Measurements from ENCODE around the gene WNT8A. TPM values are rescaled to one million over a fixed set of nuclear protein-coding genes. Genes with fewer than 3 reads are reported as not detected.

Gene WNT8A
- total and polyA plus RNA-seq, 2 donors (not counting 1 experiment from before 2014, with no cell fraction given), result not detected

GRCh38 chr5:138111181-138111580, 27.3 kb downstream of the WNT8A start:
- Histone ChIP-seq H3K4me2 (replicated peaks; ENCODE audit: low read depth, low read length, poor library complexity, severe bottlenecking) (no peak overlapping the region), H3K9me3 (ENCODE audit: control extremely low read depth in 1 of 3, control insufficient read depth in 2 of 3, insufficient read depth in 1 of 3, low read length in 2 of 3) (no peaks in the 10 kb centered on the region), H3K79me2 (ENCODE audit: control insufficient read depth, insufficient read depth, low read length) (no peaks in the 10 kb centered on the region), H3K9ac (ENCODE audit: low read length) (no peak overlapping the region), H3K27ac (ENCODE audit: low read length in 2 of 2) (no peak overlapping the region), H4K20me1 (ENCODE audit: control insufficient read depth, insufficient read depth, low read length, poor library complexity, severe bottlenecking) (no peaks in the 10 kb centered on the region), H3K36me3 (replicated peaks in 1 of 2; ENCODE audit: control extremely low read depth in 1 of 2, control insufficient read depth in 1 of 2, extremely low read depth in 1 of 2, insufficient read depth in 2 of 2, low read length in 1 of 2) (no peaks in the 10 kb centered on the region), H3K4me3 (ENCODE audit: control extremely low read depth in 1 of 5, extremely low read depth in 1 of 5, insufficient read depth in 1 of 5, low read depth in 2 of 5, low read length in 4 of 5) (no peak overlapping the region), H3K4me1 (ENCODE audit: control insufficient read depth in 2 of 2, insufficient read depth in 2 of 2, low read length in 2 of 2) (no peaks in the 10 kb centered on the region), H3K27me3 (replicated peaks in 1 of 4; ENCODE audit: control extremely low read depth in 1 of 4, control insufficient read depth in 3 of 4, insufficient read depth in 4 of 4, low read length in 3 of 4) (peaks cover 0 to 5% (median 3%) of the 10 kb centered on the region in 4 experiments), H2AFZ (ENCODE audit: insufficient read depth, low read depth, low read length, poor library complexity, severe bottlenecking) (no peak overlapping the region)
- Mint-ChIP-seq H3K9me3 (ENCODE audit: insufficient read depth) (no peaks in the 10 kb centered on the region), H3K4me1 (no peaks in the 10 kb centered on the region), H3K27me3 (peaks cover 19% of the 10 kb centered on the region), H3K27ac (no peak overlapping the region), H3K4me3 (no peak overlapping the region)
- TF ChIP-seq CTCF (IDR thresholded peaks at IDR 0.05) (no peak), EZH2 (IDR thresholded peaks at IDR 0.05; ENCODE audit: borderline replicate concordance, insufficient read depth, low read depth, low read length, poor library complexity, severe bottlenecking) (no peak)
- 94% methylated on average over 2 of the region's 4 CpGs for WGBS (ENCODE audit: insufficient coverage)
- POLR2A ChIA-PET, result no interaction called here
- CTCF ChIA-PET, result interaction anchor here (1.0 kb wide), 1 partner anchor 34 kb away, joined by 4 read pairs; no protein-coding TSS in a partner anchor
- intact Hi-C loops (cut with micrococcal nuclease), result no loop called here
- DNase-seq, result no peak
- no peak for ATAC-seq (ENCODE audit: low read depth)

- peaks cover 20% of the 10 kb centered on the region for H3K27me3 Mint-ChIP-seq
- ChIA-PET POLR2A (no interaction called here), CTCF (interaction anchor here (1.0 kb wide), 1 partner anchor 34 kb away, joined by 4 read pairs; no protein-coding TSS in a partner anchor)
- Histone ChIP-seq H2AFZ (ENCODE audit: insufficient read depth, low read depth, low read length, poor library complexity, severe bottlenecking) (no peak overlapping the region), H3K79me2 (ENCODE audit: control insufficient read depth, insufficient read depth, low read length) (no peaks in the 10 kb centered on the region), H3K4me2 (replicated peaks; ENCODE audit: low read depth, low read length, poor library complexity, severe bottlenecking) (no peak overlapping the region), H3K9ac (ENCODE audit: low read length) (no peak overlapping the region), H3K27ac (ENCODE audit: low read length in 2 of 2) (no peak overlapping the region), H3K36me3 (replicated peaks in 1 of 2; ENCODE audit: control extremely low read depth in 1 of 2, control insufficient read depth in 1 of 2, extremely low read depth in 1 of 2, insufficient read depth in 2 of 2, low read length in 1 of 2) (no peaks in the 10 kb centered on the region), H3K27me3 (replicated peaks in 1 of 4; ENCODE audit: control extremely low read depth in 1 of 4, control insufficient read depth in 3 of 4, insufficient read depth in 4 of 4, low read length in 3 of 4) (peaks cover 0 to 5% (median 3%) of the 10 kb centered on the region in 4 experiments), H3K4me3 (ENCODE audit: control extremely low read depth in 1 of 5, extremely low read depth in 1 of 5, insufficient read depth in 1 of 5, low read depth in 2 of 5, low read length in 4 of 5) (no peak overlapping the region), H3K4me1 (ENCODE audit: control insufficient read depth in 2 of 2, insufficient read depth in 2 of 2, low read length in 2 of 2) (no peaks in the 10 kb centered on the region), H4K20me1 (ENCODE audit: control insufficient read depth, insufficient read depth, low read length, poor library complexity, severe bottlenecking) (no peaks in the 10 kb centered on the region), H3K9me3 (ENCODE audit: control extremely low read depth in 1 of 3, control insufficient read depth in 2 of 3, insufficient read depth in 1 of 3, low read length in 2 of 3) (no peaks in the 10 kb centered on the region)
- H3K4me3 Mint-ChIP-seq, result no peak overlapping the region
- no peak for DNase-seq
- no peak for ATAC-seq (ENCODE audit: low read depth)
- no CpG with 5 or more reads among the region's 1 CpG for WGBS (ENCODE audit: insufficient coverage)
- H3K27ac Mint-ChIP-seq, result no peak overlapping the region
- intact Hi-C loops (cut with micrococcal nuclease), result no loop called here
- H3K9me3 Mint-ChIP-seq (ENCODE audit: insufficient read depth), result no peaks in the 10 kb centered on the region
- H3K4me1 Mint-ChIP-seq, result no peaks in the 10 kb centered on the region
- no peak for TF ChIP-seq EZH2 (IDR thresholded peaks at IDR 0.05; ENCODE audit: borderline replicate concordance, insufficient read depth, low read depth, low read length, poor library complexity, severe bottlenecking)
- no peak for TF ChIP-seq CTCF (IDR thresholded peaks at IDR 0.05)
These were observed 28.1 kb downstream of the WNT8A start for GRCh38 chr5:138111937-138112336.
